ENCODE results near the gene GTF2A2.
"Not testable (repeated sequence)": the region's sequence is repeated elsewhere in the genome, so short reads cannot be mapped to it uniquely, and the experiment has no call there.

Gene GTF2A2, protein sequence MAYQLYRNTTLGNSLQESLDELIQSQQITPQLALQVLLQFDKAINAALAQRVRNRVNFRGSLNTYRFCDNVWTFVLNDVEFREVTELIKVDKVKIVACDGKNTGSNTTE

DNA sequence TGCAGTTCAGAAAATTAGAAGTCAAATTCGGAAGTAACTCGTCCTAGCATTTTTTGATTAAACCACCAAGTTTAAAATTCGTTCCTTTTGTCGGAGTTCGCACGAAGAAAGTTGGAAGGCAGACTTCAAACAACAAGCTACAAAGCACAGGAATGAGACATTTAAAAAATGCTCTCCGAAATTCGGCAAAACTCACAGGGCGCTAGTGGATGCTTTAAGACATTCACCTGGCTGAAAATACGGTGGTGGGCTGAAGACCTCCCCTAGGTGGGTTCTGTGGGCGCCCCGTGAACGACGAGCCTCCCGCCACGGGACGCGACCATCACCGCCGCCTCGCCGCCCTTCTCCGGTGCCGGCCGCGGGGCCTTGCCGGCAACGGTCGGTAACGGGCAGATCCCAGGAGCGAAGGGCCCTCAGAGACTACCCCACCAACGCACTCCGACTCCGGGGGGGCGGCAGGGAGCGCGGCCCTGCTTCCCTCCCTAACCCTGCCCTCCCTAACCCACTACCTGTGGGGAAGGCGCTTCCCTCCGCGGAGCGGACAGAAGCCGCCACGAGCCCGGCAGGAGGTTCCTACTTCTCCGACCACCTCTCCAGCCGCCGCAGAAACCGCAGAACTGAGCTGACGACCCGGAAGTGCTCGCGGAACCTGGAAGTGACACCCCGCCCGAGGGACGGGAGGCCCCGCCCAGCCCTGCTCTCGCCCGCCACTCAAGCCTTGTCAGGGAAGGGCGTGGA, at the start of gene GTF2A2:
TSS of gene GTF2A2 (minus strand) at position 619 of the 738 bp plus-strand sequence. CDS start 5,238 bp downstream, outside the sequence.
- peak; percentile 88 to 91 for DNase-seq

GRCh38 chr15:59703979-59704796, 46.9 kb upstream of the GTF2A2 start:
- DNase-seq: no peak

DNA sequence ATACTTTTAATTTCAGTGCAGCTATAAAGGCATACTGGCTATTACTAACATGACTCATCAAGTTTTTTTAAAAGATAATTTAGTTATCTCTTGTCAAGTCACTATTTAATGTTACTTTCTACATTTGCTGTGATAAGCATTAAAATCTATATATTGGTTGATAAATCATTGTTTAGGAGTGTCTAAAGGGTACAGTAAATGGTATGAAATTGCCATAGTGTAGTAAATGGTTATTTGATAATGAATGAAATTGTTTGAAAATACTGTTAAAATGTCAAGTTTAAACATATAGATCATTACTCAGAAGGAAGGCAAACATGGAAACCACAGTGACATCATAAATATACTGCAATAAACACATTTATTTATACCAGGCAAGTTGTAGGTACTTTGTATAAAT, 45.0 kb upstream of the GTF2A2 start:
- DNase-seq: no peak

DNA sequence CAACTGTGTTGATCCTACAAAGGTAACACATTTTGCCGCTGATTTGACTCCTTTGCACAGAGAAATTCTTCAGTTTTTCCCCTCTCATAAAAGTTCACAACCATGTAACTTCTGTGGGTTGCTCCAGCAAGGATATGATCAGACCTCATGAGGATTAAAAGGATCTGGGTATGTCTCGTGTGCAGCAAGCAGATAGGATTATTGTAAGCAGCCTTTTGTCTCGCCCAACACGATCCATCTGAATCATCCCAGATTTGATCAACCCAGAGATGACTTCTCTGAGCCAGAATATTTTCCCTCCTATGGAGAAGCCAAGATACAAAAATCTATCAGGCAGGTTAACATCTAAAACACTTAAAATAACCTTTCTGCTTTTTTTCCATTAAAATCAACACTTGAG, 44.6 kb upstream of the GTF2A2 start:
- DNase-seq: no peak

DNA sequence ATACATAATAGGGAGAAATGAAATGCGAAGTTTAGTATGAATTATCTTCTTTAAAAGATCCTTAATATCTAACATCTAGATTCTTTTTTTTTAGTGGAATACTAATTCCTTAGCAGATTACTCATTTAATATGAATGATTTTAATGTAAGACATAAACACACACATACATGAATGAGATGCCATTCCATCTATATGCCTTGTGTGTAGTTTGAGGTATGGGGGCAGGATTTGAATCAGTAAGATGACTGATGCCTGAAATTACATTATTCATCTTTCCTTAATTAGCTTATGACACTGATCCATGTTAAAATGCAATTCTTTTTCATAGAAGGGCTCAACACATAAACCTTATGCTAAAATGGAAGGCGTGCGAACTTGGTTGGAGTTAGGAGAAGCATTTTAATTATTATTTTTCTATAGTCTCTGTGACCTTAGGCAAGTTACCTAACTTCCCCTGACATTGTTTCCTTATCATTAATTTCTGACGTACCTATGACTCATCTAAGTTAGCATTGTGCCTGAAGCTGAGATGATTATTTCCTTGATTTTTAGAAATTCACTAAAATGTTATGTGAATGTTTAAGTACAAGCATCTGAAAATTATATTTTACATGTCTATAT, 42.6 kb upstream of the GTF2A2 start:
- no peak for DNase-seq

GRCh38 chr15:59698065-59698464, 40.8 kb upstream of the GTF2A2 start:
- DNase-seq: not testable (repeated sequence)

DNA sequence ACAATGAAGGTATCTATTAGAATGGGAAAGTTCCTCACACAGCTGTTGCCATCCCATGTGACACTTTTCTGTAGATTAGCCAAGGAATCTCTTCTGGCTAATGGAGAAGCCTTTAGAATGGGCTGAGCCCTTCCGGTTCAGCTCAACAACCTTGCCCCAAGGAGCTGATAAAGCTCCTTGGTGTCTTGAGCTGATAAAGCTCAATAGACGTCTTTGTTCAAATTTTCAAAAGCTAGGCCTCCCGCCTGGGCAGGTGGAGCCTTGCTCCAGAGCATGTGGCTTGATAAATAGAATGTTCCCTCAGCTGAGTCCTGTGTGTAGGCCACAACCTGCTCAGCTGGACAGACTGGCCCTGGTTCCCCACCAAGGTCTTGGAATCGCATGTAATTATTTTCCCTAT, 39.0 kb upstream of the GTF2A2 start:
- DNase-seq: no peak

DNA sequence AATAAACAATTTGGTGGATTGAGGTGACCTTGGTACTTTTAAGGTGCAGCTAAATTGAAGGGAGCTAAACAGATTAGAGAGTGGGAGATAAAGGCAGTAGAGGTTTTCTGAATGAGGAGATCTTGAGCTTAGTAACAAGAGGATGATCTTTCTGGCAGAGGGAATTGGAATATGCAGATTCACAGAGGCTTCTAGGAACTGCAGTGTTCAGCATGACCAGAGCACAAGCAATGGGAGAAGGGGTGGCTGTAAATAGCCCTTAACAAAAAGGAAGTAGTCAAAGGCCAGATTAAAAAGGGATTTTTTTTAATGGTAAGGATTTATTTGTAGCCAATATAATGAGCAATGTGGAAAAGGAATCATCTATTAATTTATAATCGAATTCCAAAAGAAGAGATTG, 37.5 kb upstream of the GTF2A2 start:
- DNase-seq: no peak

- DNase-seq: peak; percentile 19 to 37
Measured at GRCh38 chr15:59691194-59691805, 34.0 kb upstream of the GTF2A2 start.

GRCh38 chr15:59689626-59690236, 32.4 kb upstream of the GTF2A2 start:
- DNase-seq: peak; percentile 27 to 41

- peak; percentile 92 to 93 for DNase-seq
Measured at GRCh38 chr15:59688782-59689625, 31.7 kb upstream of the GTF2A2 start, which contains the start of gene BNIP2. BNIP2 (minus strand) TSS chr15:59689320; CDS start chr15:59682457, 6,863 bp downstream.

GRCh38 chr15:59688423-59688781, 31.1 kb upstream of the GTF2A2 start:
- DNase-seq: peak in 1 of 2 donors; percentile 12

DNA sequence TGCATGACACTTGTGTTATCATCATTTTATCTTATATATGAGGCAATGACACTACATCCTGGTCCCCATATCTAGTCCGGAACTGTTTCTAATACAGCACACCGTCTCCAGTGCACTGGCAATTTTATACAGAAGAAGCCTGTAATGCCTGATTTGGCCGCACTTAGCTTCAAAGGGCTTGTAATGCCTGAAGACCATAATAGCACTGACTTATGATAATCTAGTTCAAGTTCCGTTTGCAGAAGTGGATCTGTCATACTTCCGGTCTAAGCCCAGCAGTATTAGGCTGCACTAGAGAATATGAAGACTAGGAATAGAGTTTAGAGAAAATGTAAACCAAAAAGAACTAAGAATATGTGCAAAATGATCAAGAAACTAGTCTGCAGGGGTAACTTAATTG, 30.5 kb upstream of the GTF2A2 start:
- DNase-seq: no peak

- no peak for DNase-seq
Measured at GRCh38 chr15:59686389-59686788, 29.1 kb upstream of the GTF2A2 start.

GRCh38 chr15:59685737-59686297, 28.5 kb upstream of the GTF2A2 start:
- no peak for DNase-seq

DNA sequence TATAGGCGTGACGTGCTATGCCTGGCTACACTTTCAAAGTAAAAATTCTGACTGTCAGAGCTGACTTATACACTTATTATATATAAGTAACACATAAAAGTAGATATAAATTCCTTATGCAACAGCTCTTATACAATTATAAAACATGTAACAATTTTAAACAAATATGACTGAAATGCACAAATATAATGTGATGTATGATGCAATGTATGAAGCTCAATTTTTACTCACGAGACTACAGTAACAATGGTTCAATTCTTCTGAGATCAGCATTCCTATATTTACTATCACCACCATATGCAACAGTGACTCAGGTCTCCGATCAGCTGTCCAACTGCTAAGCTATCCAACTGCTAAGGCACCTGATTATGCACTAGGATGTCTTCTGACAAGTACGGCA, 23.6 kb upstream of the GTF2A2 start:
- DNase-seq: no peak

- DNase-seq: no peak
Measured at GRCh38 chr15:59680346-59680745, 23.0 kb upstream of the GTF2A2 start.

GRCh38 chr15:59678620-59679019, 21.3 kb upstream of the GTF2A2 start:
- DNase-seq: no peak

GRCh38 chr15:59678172-59678571, 20.9 kb upstream of the GTF2A2 start:
- no peak for DNase-seq

- DNase-seq: no peak
Measured at GRCh38 chr15:59676565-59676964, 19.2 kb upstream of the GTF2A2 start.

- no peak for DNase-seq
Measured at GRCh38 chr15:59674361-59674877, 17.1 kb upstream of the GTF2A2 start.
